ENCODE results near the gene RCN1.
"Not testable (repeated sequence)": the region's sequence is repeated elsewhere in the genome, so short reads cannot be mapped to it uniquely, and the experiment has no call there.

The RCN1 gene

DNA sequence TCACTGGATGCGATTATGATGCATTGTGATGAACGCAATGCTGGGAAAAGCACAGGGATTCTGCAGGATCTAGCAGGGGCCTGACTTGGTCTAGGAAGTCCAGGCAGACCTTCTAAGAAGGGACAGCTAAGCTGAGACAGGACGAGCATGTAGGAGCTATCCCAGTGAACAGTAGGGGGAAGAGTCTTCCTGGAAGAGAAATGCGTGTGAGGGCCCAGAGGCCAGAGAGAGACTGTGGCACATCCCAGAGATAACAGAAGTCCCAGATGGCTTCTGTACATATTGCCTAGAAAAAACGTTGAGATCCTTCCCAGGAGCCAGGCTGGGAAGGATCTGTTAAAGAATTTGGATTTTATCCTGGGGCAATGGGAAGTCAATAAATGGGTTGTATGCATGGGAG is 24.6 kb downstream of the RCN1 start:
- FAIRE-seq: no peak

DNA sequence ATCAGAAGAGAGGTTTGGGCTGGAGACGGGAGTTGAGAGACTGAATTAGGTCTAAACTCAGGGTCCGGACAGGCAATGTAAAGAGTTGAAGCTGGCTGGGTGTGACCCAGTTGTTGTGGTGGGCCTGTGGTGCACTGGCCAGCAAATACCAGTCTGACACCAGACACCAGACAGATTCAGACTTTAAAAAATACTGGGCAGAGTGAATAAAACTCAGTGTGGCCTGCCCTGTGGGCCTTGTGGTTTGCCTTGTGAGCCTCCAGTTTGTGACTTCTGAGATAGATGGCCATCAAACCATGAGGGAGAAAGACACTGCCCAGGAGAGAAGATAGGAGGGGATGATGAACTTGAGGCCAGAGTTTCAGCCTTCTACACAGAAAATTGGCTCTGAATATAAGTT is 25.8 kb downstream of the RCN1 start:
- FAIRE-seq: no peak

DNA sequence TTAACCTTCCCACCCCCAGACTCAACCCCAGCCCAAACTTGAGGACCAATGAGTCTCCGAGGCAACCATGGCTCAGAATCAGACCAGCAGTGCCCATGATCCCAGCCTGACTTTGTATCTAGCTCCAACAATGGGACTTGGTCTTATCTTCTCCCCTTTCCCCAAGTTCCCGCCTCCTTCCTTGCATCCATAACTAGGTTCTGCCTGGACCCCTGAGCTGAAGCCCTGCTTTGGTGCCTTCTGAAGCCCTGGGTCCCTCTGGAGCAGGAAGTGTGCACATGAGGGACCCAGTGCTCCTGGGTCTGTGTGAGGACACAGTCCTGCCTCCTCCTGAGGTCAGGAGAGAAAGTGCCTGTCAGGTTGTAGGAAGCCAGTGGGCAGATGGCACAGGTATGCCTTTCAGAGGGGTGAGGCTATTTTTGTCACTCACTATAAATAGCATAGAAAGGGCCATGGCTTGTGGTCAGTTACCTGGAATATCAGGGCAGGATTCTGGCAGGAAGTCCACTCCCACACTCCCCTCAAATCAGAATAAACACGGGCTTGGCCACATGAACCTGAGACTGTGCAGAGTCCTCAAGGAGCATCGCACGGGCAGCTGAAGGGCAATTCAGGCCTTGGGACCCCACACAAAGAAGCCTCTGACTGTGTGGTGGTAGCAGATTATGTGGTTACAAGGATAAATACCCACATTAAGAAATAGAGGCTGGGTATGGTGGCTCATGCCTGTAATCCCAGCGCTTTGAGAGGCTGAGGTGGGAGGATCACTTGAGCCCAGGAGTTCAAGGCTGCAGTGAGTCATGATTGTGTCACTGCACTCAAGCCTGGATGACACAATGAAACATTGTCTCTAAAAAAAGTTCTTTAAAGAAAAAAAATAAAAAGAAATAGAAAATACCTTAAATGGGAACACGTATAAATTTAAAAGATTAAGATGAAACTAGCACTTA is 27.4 kb downstream of the RCN1 start:
- no peak for FAIRE-seq

DNA sequence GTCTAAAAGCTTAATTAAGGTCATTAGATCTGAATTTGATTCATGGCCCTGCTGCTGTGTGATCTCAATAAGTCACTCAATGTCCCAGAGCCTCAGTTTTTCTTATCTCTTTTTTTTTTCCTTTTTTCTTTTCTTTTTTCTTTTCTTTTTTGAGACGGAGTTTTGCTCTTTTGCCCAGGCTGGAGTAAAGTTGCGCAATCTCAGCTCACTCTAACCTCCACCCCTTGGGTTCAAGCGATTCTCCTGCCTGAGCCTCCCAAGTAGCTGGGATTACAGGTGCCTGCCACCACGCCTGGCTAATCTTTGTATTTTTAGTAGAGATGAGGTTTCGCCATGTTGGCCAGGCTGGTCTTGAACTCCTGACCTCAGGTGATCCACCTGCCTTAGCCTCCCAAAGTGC is 28.3 kb downstream of the RCN1 start:
- FAIRE-seq: not testable (repeated sequence)

DNA sequence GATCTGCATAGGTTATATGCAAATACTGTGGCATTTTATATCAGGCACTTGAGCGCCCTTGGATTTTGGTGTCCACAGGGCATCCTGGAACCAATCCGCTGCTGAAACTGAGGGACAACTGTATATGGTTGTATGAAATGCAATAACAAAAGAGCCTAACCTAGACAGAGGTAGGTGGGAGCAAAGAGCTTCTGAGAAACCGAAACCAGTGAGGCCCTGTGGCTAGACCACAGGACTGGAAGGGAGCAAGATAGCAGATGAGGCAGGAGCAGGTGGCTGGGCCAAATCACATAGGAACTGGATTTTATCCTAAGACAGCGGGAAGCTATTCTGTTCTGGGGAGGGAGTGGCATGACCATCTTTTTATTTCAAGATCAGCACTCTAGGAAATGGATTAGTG is 30.1 kb downstream of the RCN1 start:
- no peak for FAIRE-seq

DNA sequence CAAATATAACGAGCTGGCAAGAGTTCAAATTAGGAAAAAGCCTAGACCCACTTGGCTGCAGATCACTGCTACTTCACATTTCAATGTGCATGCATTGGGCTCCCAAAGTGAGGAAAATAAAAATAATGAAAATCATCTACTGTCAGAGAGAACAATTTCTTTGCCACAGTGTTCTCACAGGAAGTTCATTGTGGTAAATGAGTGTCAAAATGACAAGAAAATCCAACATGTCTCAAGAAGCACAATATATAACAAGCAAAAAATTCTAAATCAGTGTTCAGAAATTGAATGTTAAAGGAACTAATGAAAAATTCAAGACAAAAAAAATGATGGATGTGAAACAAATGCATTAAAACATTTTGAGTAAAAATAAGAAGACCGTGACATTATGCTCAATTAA is 31.3 kb downstream of the RCN1 start:
- no peak for FAIRE-seq

DNA sequence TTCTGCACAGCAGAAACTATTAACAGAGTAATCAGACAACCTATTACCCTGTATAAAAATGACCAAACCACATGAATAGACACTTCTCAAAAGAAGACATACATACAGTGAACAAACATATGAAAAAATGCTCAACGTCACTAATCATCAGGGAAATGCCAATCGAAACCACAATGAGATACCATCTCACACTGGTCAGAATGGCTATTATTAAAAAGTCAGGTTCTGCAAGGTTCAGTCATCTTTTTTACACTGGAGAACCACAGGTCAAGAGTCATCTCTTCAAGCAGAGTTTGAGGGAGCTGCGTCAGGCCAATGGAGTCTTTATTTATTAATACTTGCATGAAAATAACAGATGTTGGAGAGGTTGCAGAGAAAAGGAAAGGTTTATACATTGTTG is 40.4 kb downstream of the RCN1 start:
- FAIRE-seq: no peak

DNA sequence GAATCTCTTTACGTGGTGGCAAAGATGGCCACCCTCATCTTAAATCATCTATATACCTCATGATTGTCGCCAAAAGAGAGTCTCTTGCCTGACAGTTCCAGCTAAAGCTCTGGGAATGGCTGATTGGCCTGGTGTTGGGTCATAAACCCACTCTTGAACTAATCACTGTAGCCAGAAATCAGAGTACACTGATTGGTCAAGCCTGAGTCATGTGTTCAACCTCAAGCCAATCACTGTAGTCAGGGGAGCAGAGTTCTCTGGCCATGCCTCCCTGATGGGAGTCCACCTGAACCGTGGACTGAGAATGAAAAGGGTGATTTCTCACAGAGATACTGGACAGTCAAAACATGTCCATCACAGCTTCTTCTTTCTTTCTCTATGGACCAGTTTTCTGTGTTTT is 45.8 kb downstream of the RCN1 start:
- FAIRE-seq: no peak

DNA sequence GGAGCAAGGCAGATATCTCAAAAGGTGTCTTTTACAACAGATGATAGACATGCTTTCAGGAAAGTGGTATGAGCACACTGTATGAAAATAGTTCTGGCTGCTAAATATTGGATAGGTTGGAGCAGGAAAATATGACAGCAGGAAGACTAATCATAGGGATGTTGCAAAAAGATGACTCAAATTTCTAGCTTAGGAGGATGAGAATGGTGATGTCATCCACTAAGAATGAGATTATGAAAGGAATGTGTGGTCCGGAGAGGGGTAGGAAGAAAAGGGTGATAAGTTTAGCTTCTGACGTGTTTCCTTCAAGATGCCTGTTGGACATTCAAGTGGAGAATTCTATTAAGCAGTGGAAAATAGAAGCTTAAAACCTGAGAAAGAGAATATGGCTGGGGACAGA is 46.4 kb downstream of the RCN1 start:
- no peak for FAIRE-seq

DNA sequence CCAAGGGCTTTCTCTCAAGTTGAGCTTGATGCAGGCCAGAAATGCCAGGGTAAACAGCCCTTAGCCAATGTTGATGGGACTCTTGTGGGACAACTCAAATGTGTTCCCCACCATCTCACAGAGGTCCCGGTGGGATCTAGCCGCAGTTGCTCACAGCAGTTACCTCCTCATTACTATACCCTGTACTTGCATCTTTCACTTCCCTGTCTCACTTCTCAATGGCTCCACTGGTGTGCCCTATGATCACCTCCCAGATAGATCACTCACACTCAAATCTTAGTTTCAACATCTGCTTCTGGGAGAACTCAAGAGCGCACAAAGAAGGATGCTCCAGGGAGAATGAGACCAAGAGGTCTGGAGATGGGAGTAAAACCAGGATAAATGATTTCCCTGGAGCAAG is 47.0 kb downstream of the RCN1 start:
- FAIRE-seq: no peak

DNA sequence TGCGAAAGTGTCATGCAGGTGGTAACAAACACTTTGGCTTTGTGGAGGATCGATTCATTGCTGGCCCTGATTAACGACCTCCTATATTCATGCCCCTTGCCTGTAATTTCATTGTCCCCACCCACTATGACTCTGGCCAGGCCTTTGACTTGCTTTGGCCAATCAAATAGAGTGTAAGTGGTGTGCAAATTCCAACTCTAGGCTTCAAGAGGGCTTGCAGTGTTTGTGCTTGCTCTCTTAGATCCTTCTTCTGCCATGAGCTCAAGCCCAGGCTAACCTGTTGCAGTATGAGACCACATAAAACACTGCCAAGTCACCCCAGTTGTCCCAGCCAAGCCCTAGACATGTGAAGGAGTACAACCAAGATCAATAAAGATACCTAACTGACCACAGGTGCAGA is 48.0 kb downstream of the RCN1 start:
- FAIRE-seq: no peak

DNA sequence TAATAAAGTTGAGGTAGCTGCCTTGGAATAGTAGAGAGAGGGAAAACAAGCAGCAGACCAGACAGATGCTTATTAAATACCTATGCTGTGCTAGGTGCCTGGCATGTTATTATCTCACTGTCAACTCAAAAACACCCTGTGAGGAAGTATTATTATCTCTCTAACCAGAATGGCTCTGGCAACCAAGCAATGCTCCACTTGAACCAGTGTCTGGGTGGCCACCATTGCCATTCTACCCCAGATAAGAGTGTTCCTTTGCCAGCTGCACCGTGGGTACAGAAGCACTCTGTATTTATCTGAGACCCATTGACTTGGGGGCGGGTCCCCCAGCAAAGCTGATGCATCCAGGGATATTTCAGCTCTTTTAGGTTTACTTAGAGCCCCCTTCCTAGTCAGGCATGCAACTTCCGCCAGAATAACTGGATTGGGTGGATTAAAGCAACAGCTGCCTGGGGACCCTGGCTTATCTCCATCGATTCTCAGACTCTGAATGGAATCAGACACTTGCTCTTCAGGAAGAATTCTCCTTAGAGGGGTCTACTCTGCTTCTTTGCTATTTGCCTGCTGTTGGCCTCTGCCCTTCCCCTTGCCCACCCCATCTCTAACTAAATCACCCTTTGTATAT is 49.1 kb downstream of the RCN1 start:
- no peak for FAIRE-seq

DNA sequence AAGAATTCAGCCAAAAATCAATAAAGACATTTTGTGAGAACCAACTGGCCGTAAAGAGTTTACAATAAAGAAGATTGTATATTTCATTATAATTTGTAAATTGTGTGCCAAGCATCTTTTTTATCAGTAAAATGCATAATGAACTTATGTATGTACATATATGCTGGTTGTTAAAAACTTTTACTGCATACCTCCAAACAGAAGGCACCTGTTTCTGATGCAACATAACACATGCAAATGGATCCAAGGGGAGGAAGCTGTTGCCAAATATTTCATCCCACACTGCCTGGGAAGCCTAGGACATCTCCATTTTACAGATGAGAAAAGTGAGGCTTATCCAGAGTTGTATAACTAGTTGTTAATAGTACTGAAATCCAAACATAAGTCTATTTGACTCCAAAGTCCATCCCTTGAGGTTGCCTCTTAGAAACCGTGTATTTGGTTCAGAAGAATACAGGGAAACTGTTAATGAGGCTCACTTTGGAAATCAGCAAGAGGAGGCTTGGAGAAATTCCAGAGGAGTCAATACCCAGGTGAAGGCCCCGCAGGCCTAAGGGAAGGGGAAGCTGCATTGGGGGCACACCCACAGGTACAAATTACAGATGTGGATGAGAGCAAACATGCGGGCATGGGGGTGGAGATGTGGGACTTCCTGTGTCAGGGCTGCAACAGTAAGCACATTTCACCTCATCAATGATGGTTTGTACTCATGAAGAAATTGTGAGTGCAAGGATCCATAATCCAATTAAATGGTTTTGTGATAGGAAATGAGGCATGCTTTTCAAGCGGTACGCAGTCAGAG is 51.1 kb downstream of the RCN1 start:
- FAIRE-seq: no peak

DNA sequence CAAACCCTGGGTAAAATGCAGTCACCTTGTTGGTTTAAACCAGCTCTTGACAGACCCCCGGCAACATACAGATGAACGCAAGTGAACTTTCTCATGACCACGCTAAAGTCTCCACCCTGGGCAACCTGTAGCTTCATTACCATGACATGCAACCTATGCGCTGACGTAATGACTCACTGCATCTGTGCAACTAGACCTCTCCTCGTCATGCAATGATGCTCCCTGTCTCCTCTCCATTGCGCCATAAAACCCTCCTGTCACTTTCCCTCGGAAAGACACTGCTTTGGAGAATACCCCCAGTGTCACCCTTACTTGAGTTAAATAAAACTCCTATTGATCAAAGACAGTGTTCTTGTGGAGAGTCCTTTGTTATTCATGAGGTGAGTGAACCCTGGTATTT is 52.5 kb downstream of the RCN1 start:
- FAIRE-seq: no peak

DNA sequence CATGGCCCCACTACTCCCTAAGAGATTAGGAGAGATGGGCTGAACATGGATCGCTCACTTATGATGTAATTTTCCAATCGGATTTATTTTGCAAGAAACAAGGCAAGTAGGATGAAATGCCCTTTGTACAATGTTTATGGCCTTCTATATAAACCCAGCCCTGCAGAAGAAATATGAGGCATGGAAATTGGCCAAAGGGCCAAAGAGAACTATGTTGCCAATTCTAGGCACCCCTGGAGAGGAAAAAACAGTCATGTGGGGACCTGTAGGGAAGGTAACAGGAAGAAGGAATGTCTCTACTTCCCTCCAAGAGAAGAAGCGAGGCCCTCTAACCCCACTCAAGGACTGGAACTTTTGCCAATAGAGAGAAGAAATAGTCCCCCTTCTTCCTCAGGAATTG is 54.4 kb downstream of the RCN1 start:
- no peak for FAIRE-seq

DNA sequence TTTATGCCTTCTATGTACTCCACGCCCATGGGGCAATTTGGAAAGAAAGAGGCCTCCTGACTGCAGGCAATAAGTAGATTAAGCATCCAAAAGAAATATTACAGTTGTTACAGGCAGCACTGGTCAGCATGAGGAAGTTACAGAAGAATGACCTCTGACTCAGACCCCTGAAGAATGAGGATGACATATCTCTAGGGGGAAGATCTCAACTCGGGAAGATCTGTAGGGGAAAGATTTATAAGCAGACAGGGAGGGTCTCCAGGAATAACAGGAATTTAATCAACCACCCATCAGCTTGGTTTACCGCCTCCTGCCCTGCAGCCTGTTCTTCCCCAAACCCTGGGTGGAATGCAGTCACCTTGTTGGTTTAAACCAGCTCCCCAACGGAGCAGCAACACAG is 58.0 kb downstream of the RCN1 start:
- no peak for FAIRE-seq

DNA sequence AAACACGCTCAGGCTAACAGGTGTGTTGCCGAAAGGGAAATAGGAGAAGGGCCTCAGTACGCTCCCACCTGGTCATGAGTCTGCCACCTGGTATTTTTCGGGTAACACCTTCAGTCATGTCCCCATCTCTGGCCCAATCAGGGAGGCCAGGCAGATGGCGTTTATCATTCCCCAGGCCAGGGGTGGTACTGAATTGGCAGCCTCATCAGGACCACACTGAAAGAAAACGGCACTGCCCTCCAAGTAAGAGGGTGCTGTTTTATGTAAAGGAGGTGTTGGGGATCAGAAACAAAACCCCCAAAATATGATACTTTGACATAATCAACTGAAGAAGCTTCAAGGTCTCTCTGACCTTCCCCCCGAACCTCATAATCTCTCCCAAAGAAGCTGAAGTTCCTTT is 58.9 kb downstream of the RCN1 start:
- no peak for FAIRE-seq

DNA sequence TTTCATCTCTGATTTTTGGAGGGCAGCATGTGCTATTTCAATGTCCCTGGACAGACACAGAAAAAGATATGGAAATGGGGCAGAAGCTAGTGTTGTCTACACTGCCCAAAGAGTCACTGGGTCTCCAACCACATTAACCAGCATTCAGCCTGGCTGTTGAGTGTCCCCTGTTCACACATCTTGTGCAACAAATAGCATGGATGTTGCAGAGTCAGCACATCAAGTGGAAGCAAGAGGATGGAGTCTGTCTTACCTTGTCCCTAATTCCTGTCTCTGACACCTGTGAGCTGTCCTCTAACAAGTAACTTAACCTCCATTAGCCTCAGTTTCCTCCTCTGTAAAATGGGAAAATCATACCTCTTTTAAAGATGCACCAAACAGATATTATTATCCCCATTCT is 60.2 kb downstream of the RCN1 start:
- no peak for FAIRE-seq

DNA sequence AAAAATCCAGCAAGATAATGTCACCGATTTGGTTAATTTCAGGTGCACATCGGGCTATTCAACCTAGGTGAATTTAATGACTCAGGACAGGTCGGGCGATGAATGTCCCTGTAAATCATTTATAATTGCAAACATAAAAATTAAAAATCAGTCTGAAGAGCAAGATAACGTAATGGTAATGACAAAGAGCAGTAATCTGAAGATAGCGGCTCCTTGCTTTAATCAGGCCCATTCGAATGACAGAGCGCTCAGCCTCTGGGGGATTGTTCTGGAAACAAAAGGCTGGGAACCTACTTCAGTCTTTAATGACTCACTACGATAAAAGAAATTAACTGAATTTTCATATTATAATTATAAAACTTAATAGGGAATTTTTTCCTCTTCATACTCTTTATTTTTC is 61.3 kb downstream of the RCN1 start:
- no peak for FAIRE-seq

DNA sequence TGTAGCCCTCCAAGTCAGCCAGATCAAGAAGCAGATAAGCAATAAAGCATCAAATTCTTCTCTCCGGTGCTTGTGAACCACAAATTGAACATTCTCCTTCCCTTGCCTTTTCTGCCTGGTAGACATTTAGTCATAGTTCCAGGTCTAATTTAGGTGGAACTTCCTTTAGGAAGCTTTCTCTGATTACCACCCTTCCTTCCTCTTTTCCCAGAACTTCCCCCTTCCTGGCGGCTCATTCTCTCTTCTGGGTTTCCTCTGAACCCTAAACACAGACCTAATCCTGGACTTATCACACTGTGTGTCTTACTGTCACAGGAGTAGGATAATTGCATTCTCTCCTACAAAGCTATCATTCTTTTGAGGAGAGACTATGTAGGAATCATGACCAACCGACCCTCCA is 61.9 kb downstream of the RCN1 start:
- no peak for FAIRE-seq

DNA sequence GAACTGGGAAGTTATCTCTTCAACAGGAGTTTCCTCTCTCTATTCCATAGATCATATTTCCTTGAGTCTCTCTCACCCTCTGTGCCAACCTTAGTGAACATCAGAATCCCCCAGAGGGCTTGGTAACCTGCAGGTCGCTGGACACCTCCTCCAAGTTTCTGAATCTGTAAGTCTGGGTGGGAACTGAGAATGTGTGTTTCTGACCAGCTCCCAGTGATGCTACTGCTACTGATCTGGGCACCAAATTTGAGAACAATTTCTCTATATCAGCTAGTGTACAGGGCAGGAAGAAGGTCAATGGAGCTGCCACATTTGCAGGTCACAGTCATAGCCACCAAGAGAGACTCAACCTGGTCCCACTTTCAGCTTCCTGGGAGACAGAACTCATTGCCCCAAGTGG is 62.9 kb downstream of the RCN1 start:
- no peak for FAIRE-seq

DNA sequence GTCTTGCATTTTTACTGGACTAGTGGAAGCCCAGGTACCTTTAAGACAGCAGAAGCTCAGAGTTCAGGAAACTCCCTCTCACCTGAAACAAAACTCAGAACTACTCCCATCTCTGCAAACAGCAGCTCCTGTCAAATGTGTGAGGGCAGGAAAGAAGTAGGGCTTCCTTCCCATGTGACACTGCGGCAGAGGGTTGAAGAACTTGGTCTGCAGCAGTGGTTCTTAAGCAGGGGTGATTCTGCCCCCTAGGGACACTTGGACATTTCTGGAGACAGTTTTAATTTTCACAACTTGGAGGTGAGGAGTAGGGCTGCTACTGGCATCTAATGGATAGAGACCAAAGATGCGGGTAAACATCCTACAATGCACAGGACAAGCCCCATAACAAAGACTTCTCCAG is 63.4 kb downstream of the RCN1 start:
- FAIRE-seq: no peak

All from G401.6 (cell line).